ENCODE data around the gene KRTAP10-3. TPM values are rescaled to one million over a fixed set of nuclear protein-coding genes. Genes with fewer than 3 reads are reported as not detected.

The KRTAP10-3 gene
- total and polyA plus RNA-seq, 2 of the 13 experiments (the other 11 are each of a cell fraction or from before 2014, with no cell fraction given): not detected

DNA sequence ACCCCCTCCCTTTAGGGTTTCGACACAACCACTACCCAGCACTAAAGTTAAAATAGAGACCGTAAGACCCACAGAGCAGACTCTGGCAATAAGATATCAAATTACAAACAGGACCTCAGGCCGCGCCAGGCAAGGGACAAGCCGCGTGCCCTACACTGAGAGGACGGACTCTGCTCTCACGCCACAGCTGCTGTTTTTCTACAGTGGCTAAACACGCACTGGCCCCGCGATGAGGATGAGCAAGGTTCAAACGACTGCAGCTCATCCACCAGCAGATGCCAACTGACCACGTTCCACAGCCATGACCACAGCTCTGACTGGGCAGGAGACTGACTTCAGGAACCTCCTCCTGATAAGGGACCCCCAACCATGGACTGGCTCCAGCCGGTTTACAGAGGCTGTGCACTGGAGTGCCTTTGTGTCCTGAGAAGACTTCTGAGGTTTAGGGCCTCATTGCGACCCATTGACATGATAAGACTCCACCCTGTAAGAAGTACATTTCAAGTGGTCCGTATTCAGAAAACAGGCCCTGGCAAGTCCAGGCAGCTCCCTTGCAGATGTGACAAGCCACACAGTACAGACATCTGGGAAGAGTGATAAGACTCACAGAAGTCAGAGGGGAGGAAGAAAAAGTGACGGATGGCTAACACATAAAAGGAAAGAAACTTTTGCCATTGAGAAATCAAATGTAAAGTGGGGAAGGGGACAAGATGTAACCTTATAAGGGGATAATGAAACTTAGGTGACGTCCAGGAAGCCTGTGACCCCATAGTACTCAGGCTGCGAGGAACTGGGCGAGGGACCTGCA lies 35.2 kb upstream of the KRTAP10-3 start (continued):
- TF ChIP-seq, protein P1, sequence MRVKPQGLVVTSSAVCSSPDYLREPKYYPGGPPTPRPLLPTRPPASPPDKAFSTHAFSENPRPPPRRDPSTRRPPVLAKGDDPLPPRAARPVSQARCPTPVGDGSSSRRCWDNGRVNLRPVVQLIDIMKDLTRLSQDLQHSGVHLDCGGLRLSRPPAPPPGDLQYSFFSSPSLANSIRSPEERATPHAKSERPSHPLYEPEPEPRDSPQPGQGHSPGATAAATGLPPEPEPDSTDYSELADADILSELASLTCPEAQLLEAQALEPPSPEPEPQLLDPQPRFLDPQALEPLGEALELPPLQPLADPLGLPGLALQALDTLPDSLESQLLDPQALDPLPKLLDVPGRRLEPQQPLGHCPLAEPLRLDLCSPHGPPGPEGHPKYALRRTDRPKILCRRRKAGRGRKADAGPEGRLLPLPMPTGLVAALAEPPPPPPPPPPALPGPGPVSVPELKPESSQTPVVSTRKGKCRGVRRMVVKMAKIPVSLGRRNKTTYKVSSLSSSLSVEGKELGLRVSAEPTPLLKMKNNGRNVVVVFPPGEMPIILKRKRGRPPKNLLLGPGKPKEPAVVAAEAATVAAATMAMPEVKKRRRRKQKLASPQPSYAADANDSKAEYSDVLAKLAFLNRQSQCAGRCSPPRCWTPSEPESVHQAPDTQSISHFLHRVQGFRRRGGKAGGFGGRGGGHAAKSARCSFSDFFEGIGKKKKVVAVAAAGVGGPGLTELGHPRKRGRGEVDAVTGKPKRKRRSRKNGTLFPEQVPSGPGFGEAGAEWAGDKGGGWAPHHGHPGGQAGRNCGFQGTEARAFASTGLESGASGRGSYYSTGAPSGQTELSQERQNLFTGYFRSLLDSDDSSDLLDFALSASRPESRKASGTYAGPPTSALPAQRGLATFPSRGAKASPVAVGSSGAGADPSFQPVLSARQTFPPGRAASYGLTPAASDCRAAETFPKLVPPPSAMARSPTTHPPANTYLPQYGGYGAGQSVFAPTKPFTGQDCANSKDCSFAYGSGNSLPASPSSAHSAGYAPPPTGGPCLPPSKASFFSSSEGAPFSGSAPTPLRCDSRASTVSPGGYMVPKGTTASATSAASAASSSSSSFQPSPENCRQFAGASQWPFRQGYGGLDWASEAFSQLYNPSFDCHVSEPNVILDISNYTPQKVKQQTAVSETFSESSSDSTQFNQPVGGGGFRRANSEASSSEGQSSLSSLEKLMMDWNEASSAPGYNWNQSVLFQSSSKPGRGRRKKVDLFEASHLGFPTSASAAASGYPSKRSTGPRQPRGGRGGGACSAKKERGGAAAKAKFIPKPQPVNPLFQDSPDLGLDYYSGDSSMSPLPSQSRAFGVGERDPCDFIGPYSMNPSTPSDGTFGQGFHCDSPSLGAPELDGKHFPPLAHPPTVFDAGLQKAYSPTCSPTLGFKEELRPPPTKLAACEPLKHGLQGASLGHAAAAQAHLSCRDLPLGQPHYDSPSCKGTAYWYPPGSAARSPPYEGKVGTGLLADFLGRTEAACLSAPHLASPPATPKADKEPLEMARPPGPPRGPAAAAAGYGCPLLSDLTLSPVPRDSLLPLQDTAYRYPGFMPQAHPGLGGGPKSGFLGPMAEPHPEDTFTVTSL (CRISPR knock-in tag; IDR thresholded peaks at IDR 0.05; ENCODE audit: borderline replicate concordance): peak; percentile 91
- TF ChIP-seq, protein P2, sequence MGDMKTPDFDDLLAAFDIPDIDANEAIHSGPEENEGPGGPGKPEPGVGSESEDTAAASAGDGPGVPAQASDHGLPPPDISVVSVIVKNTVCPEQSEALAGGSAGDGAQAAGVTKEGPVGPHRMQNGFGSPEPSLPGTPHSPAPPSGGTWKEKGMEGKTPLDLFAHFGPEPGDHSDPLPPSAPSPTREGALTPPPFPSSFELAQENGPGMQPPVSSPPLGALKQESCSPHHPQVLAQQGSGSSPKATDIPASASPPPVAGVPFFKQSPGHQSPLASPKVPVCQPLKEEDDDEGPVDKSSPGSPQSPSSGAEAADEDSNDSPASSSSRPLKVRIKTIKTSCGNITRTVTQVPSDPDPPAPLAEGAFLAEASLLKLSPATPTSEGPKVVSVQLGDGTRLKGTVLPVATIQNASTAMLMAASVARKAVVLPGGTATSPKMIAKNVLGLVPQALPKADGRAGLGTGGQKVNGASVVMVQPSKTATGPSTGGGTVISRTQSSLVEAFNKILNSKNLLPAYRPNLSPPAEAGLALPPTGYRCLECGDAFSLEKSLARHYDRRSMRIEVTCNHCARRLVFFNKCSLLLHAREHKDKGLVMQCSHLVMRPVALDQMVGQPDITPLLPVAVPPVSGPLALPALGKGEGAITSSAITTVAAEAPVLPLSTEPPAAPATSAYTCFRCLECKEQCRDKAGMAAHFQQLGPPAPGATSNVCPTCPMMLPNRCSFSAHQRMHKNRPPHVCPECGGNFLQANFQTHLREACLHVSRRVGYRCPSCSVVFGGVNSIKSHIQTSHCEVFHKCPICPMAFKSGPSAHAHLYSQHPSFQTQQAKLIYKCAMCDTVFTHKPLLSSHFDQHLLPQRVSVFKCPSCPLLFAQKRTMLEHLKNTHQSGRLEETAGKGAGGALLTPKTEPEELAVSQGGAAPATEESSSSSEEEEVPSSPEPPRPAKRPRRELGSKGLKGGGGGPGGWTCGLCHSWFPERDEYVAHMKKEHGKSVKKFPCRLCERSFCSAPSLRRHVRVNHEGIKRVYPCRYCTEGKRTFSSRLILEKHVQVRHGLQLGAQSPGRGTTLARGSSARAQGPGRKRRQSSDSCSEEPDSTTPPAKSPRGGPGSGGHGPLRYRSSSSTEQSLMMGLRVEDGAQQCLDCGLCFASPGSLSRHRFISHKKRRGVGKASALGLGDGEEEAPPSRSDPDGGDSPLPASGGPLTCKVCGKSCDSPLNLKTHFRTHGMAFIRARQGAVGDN (CRISPR knock-in tag; IDR thresholded peaks at IDR 0.05): peak; percentile 100
- TF ChIP-seq ZNF891 (CRISPR knock-in tag; IDR thresholded peaks at IDR 0.05): peak; percentile 56; the same call in 1 of the 2 replicates
- TF ChIP-seq ZSCAN25 (CRISPR knock-in tag; IDR thresholded peaks at IDR 0.05): peak; percentile 78; the same call in 1 of the 2 replicates
- peak; percentile 100 for TF ChIP-seq SIX1 (CRISPR knock-in tag; IDR thresholded peaks at IDR 0.05; ENCODE audit: borderline replicate concordance)
- no peak for TF ChIP-seq JDP2 (CRISPR knock-in tag; IDR thresholded peaks at IDR 0.05; ENCODE audit: borderline replicate concordance)
- peak; percentile 23; the same call in 1 of the 2 replicates for TF ChIP-seq ETV5 (CRISPR knock-in tag; IDR thresholded peaks at IDR 0.05; ENCODE audit: borderline replicate concordance)
- no peak for TF ChIP-seq RBFOX2 (IDR thresholded peaks at IDR 0.05; ENCODE audit: low read depth, low read length)
- no peak for TF ChIP-seq ZNF17 (CRISPR knock-in tag; IDR thresholded peaks at IDR 0.05)
- TF ChIP-seq, protein P3, sequence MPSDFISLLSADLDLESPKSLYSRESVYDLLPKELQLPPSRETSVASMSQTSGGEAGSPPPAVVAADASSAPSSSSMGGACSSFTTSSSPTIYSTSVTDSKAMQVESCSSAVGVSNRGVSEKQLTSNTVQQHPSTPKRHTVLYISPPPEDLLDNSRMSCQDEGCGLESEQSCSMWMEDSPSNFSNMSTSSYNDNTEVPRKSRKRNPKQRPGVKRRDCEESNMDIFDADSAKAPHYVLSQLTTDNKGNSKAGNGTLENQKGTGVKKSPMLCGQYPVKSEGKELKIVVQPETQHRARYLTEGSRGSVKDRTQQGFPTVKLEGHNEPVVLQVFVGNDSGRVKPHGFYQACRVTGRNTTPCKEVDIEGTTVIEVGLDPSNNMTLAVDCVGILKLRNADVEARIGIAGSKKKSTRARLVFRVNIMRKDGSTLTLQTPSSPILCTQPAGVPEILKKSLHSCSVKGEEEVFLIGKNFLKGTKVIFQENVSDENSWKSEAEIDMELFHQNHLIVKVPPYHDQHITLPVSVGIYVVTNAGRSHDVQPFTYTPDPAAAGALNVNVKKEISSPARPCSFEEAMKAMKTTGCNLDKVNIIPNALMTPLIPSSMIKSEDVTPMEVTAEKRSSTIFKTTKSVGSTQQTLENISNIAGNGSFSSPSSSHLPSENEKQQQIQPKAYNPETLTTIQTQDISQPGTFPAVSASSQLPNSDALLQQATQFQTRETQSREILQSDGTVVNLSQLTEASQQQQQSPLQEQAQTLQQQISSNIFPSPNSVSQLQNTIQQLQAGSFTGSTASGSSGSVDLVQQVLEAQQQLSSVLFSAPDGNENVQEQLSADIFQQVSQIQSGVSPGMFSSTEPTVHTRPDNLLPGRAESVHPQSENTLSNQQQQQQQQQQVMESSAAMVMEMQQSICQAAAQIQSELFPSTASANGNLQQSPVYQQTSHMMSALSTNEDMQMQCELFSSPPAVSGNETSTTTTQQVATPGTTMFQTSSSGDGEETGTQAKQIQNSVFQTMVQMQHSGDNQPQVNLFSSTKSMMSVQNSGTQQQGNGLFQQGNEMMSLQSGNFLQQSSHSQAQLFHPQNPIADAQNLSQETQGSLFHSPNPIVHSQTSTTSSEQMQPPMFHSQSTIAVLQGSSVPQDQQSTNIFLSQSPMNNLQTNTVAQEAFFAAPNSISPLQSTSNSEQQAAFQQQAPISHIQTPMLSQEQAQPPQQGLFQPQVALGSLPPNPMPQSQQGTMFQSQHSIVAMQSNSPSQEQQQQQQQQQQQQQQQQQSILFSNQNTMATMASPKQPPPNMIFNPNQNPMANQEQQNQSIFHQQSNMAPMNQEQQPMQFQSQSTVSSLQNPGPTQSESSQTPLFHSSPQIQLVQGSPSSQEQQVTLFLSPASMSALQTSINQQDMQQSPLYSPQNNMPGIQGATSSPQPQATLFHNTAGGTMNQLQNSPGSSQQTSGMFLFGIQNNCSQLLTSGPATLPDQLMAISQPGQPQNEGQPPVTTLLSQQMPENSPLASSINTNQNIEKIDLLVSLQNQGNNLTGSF (CRISPR knock-in tag; IDR thresholded peaks at IDR 0.05): 0 out of 2 replicates have a peak, but pooled peaks have one; percentile 67
- peak; percentile 46; the same call in 1 of the 2 replicates for TF ChIP-seq EED (CRISPR knock-in tag; IDR thresholded peaks at IDR 0.05)
- TF ChIP-seq ZNF264 (CRISPR knock-in tag; IDR thresholded peaks at IDR 0.05): peak; percentile 83
- no peak for TF ChIP-seq ZNF713 (CRISPR knock-in tag; IDR thresholded peaks at IDR 0.05)
